Neutrophil (primary cell): ENCODE data around the gene IL1RL2.

Experiments used
- H3K27ac ChIP-seq: fragments of 200-600 bp; sonication (generic); 2 replicates; pipeline ENCODE4 v1.5.1; 2016; ENCODE audit warnings: mild to moderate bottlenecking, moderate library complexity
- H3K27me3 ChIP-seq: fragments of 200-600 bp; sonication (generic); 2 replicates; pipeline ENCODE4 v1.6.0; 2016; ENCODE audit warnings: mild to moderate bottlenecking
- H3K36me3 ChIP-seq: fragments of 200-600 bp; sonication (generic); 2 replicates; pipeline ENCODE4 v1.5.1; 2017
- H3K4me1 ChIP-seq, 2 experiments: fragments of 200-600 bp in 1 of 2; sonication (generic) in 1 of 2; 1 replicate in 1 of 2; 2 replicates in 1 of 2; pipeline versions ENCODE4 v1.5.1 to v1.6.1; 2013 to 2016; ENCODE audit warnings: low read depth in 1 of 2, low read length in 1 of 2, mild to moderate bottlenecking in 1 of 2, moderate library complexity in 1 of 2; ENCODE audit not compliant: control insufficient read depth in 1 of 2, insufficient read depth in 1 of 2
- H3K4me3 ChIP-seq, 2 experiments: fragments of 200-600 bp in 1 of 2; sonication (generic) in 1 of 2; 1 replicate in 1 of 2; 2 replicates in 1 of 2; pipeline ENCODE4 v1.5.1; 2013 to 2016; ENCODE audit warnings: low read depth in 1 of 2, low read length in 1 of 2, mild to moderate bottlenecking in 1 of 2, moderate library complexity in 1 of 2
- H3K9me3 ChIP-seq: fragments of 200-600 bp; sonication (generic); 2 replicates; pipeline ENCODE4 v1.5.1; 2016
- CTCF ChIP-seq: fragments of 200-600 bp; sonication (generic); IDR thresholded peaks from 2 replicates; pipeline ENCODE4 v1.5.1; 2016; ENCODE audit warnings: antibody characterized with exemption

The IL1RL2 gene

GRCh38 chr2:102224824-102225739 is 38.3 kb downstream of the IL1RL2 start:
- Histone ChIP-seq H3K9me3 (no peaks in the 10 kb centered on the region), H3K27me3 (no peaks in the 10 kb centered on the region), H3K36me3 (no peaks in the 10 kb centered on the region), H3K4me1 (peaks cover 36% of the 10 kb centered on the region in 2 experiments), H3K27ac (peak overlapping the region; percentile 97), H3K4me3 (no peak overlapping the region)
- TF ChIP-seq CTCF: peak; percentile 46

- no peak overlapping the region for H3K4me3 ChIP-seq
- no peaks in the 10 kb centered on the region for H3K36me3 ChIP-seq
- H3K27ac ChIP-seq: peak overlapping the region; percentile 97
- peaks cover 36% of the 10 kb centered on the region in 2 experiments for H3K4me1 ChIP-seq
- H3K27me3 ChIP-seq: no peaks in the 10 kb centered on the region
- no peaks in the 10 kb centered on the region for H3K9me3 ChIP-seq
- TF ChIP-seq CTCF: no peak
These were observed 39.3 kb downstream of the IL1RL2 start for GRCh38 chr2:102226171-102226570.

- Histone ChIP-seq H3K27ac (peak overlapping the region; percentile 97), H3K9me3 (no peaks in the 10 kb centered on the region), H3K4me1 (peaks cover 36% of the 10 kb centered on the region in 2 experiments), H3K36me3 (no peaks in the 10 kb centered on the region), H3K27me3 (no peaks in the 10 kb centered on the region), H3K4me3 (peak overlapping the region in 1 of 2 experiments; percentile 23)
- TF ChIP-seq CTCF: no peak
These were observed 40.0 kb downstream of the IL1RL2 start for GRCh38 chr2:102226612-102227391.

- Histone ChIP-seq H3K27me3 (no peaks in the 10 kb centered on the region), H3K4me1 (peaks cover 36% of the 10 kb centered on the region in 2 experiments), H3K27ac (peak overlapping the region; percentile 97), H3K9me3 (no peaks in the 10 kb centered on the region), H3K4me3 (no peak overlapping the region), H3K36me3 (no peaks in the 10 kb centered on the region)
- no peak for TF ChIP-seq CTCF
These were observed 42.4 kb downstream of the IL1RL2 start for GRCh38 chr2:102229141-102229769.

- Histone ChIP-seq H3K4me1 (peaks cover 26% of the 10 kb centered on the region in 2 experiments), H3K4me3 (no peak overlapping the region)
- TF ChIP-seq CTCF: no peak
These were observed 43.6 kb downstream of the IL1RL2 start for GRCh38 chr2:102230410-102230909.

More at GRCh38 chr2:102230410-102230909, 43.6 kb downstream of the IL1RL2 start:
- no peaks in the 10 kb centered on the region for H3K9me3 ChIP-seq
- no peaks in the 10 kb centered on the region for H3K27me3 ChIP-seq
- H3K27ac ChIP-seq: no peak overlapping the region
- no peaks in the 10 kb centered on the region for H3K36me3 ChIP-seq
